Measurements from ENCODE around the gene PLA2G4D. TPM values are rescaled to one million over a fixed set of nuclear protein-coding genes. Genes with fewer than 3 reads are reported as not detected.

The PLA2G4D gene
- total RNA-seq, 1 donor from 2014 or later, result not detected

DNA sequence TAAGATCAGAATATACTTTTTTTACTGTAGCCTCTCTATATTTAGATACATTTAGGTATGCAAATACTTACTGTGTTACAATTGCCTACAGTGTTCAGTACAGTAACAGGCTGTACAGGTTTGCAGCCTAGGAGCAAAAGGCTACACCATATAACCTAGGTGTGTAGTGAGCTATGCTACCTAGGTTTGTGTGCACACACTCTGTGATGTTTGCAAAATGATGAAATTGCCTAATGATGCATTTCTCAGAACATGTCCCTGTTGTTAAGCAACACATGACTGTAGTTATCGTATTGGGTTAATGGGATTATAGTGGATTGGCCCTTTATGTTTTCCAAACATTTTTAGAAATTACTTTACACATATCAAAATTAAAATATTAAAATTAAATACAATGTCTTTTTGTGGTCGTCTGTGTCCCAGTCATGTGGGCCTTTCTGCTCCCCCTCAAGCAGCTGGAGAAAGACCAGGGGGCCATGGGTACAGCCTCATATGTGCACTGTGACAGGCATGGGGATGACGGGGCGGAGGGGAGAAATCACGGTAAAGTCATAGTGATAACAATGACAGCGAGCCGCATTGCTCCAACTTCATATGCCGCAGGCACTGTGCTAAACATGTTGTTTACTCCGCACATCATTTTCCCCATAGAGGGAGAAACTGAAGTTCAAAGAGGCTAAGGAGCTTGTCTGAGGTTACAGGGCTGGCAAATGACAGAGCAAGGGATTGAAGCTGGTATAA lies 46.1 kb downstream of the PLA2G4D start:
- Mint-ChIP-seq H3K4me3 (ENCODE audit: unreplicated experiment) (no peak overlapping the region), H3K27ac (ENCODE audit: unreplicated experiment) (no peak overlapping the region), H3K4me1 (ENCODE audit: low read depth, unreplicated experiment) (peaks cover 2% of the 10 kb centered on the region), H3K9me3 (ENCODE audit: unreplicated experiment) (no peaks in the 10 kb centered on the region), H3K27me3 (ENCODE audit: unreplicated experiment) (no peaks in the 10 kb centered on the region), H3K36me3 (ENCODE audit: unreplicated experiment) (no peaks in the 10 kb centered on the region)
- DNase-seq, result no peak
- TF ChIP-seq, protein P1, sequence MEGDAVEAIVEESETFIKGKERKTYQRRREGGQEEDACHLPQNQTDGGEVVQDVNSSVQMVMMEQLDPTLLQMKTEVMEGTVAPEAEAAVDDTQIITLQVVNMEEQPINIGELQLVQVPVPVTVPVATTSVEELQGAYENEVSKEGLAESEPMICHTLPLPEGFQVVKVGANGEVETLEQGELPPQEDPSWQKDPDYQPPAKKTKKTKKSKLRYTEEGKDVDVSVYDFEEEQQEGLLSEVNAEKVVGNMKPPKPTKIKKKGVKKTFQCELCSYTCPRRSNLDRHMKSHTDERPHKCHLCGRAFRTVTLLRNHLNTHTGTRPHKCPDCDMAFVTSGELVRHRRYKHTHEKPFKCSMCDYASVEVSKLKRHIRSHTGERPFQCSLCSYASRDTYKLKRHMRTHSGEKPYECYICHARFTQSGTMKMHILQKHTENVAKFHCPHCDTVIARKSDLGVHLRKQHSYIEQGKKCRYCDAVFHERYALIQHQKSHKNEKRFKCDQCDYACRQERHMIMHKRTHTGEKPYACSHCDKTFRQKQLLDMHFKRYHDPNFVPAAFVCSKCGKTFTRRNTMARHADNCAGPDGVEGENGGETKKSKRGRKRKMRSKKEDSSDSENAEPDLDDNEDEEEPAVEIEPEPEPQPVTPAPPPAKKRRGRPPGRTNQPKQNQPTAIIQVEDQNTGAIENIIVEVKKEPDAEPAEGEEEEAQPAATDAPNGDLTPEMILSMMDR (IDR thresholded peaks at IDR 0.05; ENCODE audit: partially characterized antibody, unreplicated experiment), result no peak

DNA sequence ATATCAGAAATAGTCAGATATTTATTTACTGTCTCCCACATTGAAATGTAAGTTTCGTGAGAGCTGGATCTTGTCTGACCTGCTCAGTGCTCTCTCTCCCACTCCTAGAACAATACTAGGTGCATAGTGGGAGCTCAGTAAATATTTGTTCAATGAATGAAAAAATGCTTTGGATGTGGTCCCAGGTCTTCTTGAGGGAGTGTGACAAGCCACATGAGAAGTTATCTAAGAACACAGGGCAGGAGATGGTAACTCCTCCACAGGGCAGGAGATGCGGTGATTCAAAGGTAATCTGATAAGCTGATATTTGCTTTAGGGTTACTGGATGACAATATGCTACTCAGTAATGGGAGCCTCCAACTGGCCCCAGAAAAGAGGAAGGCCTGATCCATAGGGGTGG lies 47.8 kb downstream of the PLA2G4D start:
- no peaks in the 10 kb centered on the region for H3K9me3 Mint-ChIP-seq (ENCODE audit: unreplicated experiment)
- TF ChIP-seq, protein P1 (IDR thresholded peaks at IDR 0.05; ENCODE audit: partially characterized antibody, unreplicated experiment), result no peak
- DNase-seq, result no peak
- no peak overlapping the region for H3K4me3 Mint-ChIP-seq (ENCODE audit: unreplicated experiment)
- H3K27ac Mint-ChIP-seq (ENCODE audit: unreplicated experiment), result no peak overlapping the region
- peaks cover under 1% of the 10 kb centered on the region for H3K27me3 Mint-ChIP-seq (ENCODE audit: unreplicated experiment)
- peaks cover 2% of the 10 kb centered on the region for H3K4me1 Mint-ChIP-seq (ENCODE audit: low read depth, unreplicated experiment)
- H3K36me3 Mint-ChIP-seq (ENCODE audit: unreplicated experiment), result no peaks in the 10 kb centered on the region

DNA sequence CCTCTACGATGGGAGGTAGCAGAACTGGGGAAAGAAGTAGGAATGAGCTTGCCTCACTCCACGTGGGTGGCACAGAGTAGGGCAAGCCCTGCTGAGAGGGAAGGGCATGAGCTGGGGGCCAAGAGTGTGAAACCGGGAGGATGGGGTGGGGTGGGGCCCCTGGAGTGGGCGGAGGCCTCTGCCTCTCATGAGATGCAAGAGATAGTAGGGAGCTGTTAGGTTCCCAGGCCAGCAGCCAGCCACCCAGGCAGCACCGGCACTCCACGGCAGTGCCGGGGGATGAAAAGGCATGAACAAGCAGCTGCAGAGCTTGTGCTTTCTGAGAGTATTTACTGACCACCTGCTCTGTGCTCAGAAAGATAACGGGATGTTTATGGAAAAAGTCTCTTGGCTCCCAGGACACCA lies 49.1 kb downstream of the PLA2G4D start:
- no peaks in the 10 kb centered on the region for H3K9me3 Mint-ChIP-seq (ENCODE audit: unreplicated experiment)
- no peak for DNase-seq
- H3K27me3 Mint-ChIP-seq (ENCODE audit: unreplicated experiment), result peaks cover 2% of the 10 kb centered on the region
- H3K27ac Mint-ChIP-seq (ENCODE audit: unreplicated experiment), result no peak overlapping the region
- no peak overlapping the region for H3K4me3 Mint-ChIP-seq (ENCODE audit: unreplicated experiment)
- TF ChIP-seq, protein P1 (IDR thresholded peaks at IDR 0.05; ENCODE audit: partially characterized antibody, unreplicated experiment), result no peak
- H3K36me3 Mint-ChIP-seq (ENCODE audit: unreplicated experiment), result no peaks in the 10 kb centered on the region
- no peaks in the 10 kb centered on the region for H3K4me1 Mint-ChIP-seq (ENCODE audit: low read depth, unreplicated experiment)

DNA sequence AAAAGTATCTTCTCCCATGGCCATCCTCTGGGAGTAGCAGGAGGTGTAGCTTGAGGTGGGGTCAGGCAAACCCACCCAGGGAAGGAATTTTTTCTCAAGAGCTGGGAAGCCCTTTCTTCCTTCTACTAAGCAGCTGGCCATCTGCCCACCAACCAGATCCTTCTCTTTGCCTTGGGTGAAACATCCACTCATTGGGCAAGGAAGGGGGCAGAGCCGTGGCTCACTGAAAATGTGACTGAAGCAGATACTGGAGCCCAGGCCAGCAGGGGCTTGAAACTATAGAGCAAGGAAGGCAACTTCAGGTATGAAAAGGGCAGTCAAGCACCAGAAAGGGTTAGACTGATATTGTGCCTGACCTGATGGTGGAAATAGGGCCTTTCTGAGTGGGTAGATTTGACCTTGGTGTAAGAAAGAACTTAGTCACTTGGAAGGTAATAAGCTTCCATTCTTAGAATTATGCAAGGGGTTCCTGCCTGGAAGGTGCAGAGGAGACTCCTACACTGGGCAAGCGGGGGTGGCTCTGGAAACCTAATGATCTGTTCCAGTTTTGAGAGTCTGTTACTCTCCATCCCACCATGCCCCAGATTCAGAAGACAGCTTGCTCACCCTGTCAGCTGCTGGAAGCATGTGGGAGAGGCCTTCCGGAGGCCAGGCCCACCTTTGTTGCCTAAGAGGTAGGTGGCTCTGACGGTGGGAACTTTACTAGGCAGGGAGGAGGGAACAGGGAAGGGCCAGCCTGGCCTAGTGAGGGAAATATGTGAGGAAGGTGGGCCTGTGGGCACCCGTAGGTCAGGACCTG lies 51.6 kb downstream of the PLA2G4D start:
- TF ChIP-seq, protein P1 (IDR thresholded peaks at IDR 0.05; ENCODE audit: partially characterized antibody, unreplicated experiment), result no peak
- no peaks in the 10 kb centered on the region for H3K9me3 Mint-ChIP-seq (ENCODE audit: unreplicated experiment)
- no peak overlapping the region for H3K4me3 Mint-ChIP-seq (ENCODE audit: unreplicated experiment)
- peaks cover 2% of the 10 kb centered on the region for H3K27me3 Mint-ChIP-seq (ENCODE audit: unreplicated experiment)
- no peaks in the 10 kb centered on the region for H3K4me1 Mint-ChIP-seq (ENCODE audit: low read depth, unreplicated experiment)
- no peaks in the 10 kb centered on the region for H3K36me3 Mint-ChIP-seq (ENCODE audit: unreplicated experiment)
- H3K27ac Mint-ChIP-seq (ENCODE audit: unreplicated experiment), result no peak overlapping the region
- no peak for DNase-seq

DNA sequence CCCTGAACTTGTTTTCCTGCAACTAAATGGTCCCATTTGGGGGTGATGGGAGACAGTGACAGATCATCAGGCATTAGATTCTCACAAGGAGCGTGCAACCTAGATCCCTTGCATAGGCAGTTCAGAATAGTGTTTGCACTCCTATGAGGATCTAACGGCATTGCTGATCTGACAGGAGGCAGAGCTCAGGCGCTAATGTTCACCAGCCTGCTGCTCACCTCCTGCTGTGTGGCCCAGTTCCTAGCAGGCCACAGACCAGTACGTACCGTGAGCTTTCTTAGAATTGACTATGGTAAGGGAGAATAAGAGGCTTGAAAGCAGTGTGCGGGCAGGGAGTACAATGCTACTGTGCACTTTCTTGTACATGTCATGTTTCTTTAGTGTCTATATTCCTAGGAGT lies 56.0 kb downstream of the PLA2G4D start:
- H3K27ac Mint-ChIP-seq (ENCODE audit: unreplicated experiment), result no peak overlapping the region
- H3K4me3 Mint-ChIP-seq (ENCODE audit: unreplicated experiment), result no peak overlapping the region
- H3K4me1 Mint-ChIP-seq (ENCODE audit: low read depth, unreplicated experiment), result peaks cover 1% of the 10 kb centered on the region
- H3K27me3 Mint-ChIP-seq (ENCODE audit: unreplicated experiment), result peaks cover 2% of the 10 kb centered on the region
- no peaks in the 10 kb centered on the region for H3K36me3 Mint-ChIP-seq (ENCODE audit: unreplicated experiment)
- TF ChIP-seq, protein P1 (IDR thresholded peaks at IDR 0.05; ENCODE audit: partially characterized antibody, unreplicated experiment), result no peak
- DNase-seq, result no peak
- no peaks in the 10 kb centered on the region for H3K9me3 Mint-ChIP-seq (ENCODE audit: unreplicated experiment)
